GM23248 (cell line): ENCODE measurements around the gene AFAP1L1.

Source experiments
- EZH2 ChIP-seq: fragments of 200-600 bp; sonication (generic); IDR thresholded peaks from 2 replicates; pipeline ENCODE4 v1.6.1; 2018; ENCODE audit warnings: antibody characterized with exemption, mild to moderate bottlenecking; ENCODE audit not compliant: insufficient read depth, poor library complexity, severe bottlenecking
- EZH2phosphoT487 ChIP-seq: fragments of 200-600 bp; sonication (generic); IDR thresholded peaks from 2 replicates; pipeline ENCODE4 v1.6.1; 2018; ENCODE audit warnings: antibody characterized with exemption, moderate library complexity, mild to moderate bottlenecking, low read depth; ENCODE audit not compliant: insufficient read depth

- TF ChIP-seq EZH2phosphoT487: no peak
- TF ChIP-seq EZH2: no peak
Observed at GRCh38 chr5:149271195-149271715, 404 bp upstream of the AFAP1L1 start.
